ENCODE results near the gene C11orf98.

Gene C11orf98

DNA sequence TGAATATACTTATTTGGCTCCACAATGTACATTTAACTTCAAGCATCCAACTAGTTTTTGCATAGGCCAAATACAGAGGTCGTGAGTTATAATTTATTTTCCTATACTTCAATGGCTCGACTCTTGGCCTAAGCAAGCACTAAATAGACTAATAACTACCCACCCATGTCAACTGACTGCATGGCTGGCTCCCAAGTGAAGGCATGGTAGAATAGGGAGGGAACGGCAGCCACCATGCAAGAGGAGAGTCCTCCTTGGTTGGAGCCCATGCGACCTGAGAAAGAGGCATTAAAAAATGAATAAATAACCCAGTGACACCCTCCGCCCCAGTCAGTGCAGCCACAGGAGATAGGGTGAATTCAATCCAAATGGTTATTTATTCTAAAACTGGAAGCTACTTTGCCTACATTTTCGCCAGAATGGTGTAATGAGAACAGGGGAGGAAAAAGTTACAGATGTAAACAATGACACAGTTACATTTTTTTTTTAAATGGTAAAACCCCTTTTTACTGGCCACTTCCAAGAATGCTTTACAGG is 47.3 kb upstream of the C11orf98 start:
- H2AFZ ChIP-seq (ENCODE audit: low read length): no peak overlapping the region
- no peaks in the 10 kb centered on the region for H4K20me1 ChIP-seq (ENCODE audit: insufficient read depth, low read length)
- no peak overlapping the region for H3K4me3 ChIP-seq (ENCODE audit: low read length)
- H3K79me2 ChIP-seq (ENCODE audit: low read length): peaks cover 56% of the 10 kb centered on the region
- H3K4me2 ChIP-seq (ENCODE audit: low read depth, low read length): peak overlapping the region; percentile 19
- no peaks in the 10 kb centered on the region for H3K9me3 ChIP-seq (replicated peaks; ENCODE audit: insufficient read depth, low read length)
- peaks cover 71% of the 10 kb centered on the region for H3K4me1 ChIP-seq (ENCODE audit: low read length)
- no peaks in the 10 kb centered on the region for H3K27me3 ChIP-seq (replicated peaks; ENCODE audit: insufficient read depth, low read length)
- H3F3A ChIP-seq (ENCODE audit: insufficient read depth, low read length): peaks cover 71% of the 10 kb centered on the region
- H3K27ac ChIP-seq (ENCODE audit: low read length): peak overlapping the region; percentile 68; the same call in 1 of the 2 replicates
- DNase-seq: no peak
- peaks cover 15% of the 10 kb centered on the region for H3K36me3 ChIP-seq (replicated peaks; ENCODE audit: insufficient read depth, low read length)
- H3K9me2 ChIP-seq (replicated peaks; ENCODE audit: insufficient read depth, low read length): no peaks in the 10 kb centered on the region
- TF ChIP-seq, protein P1, sequence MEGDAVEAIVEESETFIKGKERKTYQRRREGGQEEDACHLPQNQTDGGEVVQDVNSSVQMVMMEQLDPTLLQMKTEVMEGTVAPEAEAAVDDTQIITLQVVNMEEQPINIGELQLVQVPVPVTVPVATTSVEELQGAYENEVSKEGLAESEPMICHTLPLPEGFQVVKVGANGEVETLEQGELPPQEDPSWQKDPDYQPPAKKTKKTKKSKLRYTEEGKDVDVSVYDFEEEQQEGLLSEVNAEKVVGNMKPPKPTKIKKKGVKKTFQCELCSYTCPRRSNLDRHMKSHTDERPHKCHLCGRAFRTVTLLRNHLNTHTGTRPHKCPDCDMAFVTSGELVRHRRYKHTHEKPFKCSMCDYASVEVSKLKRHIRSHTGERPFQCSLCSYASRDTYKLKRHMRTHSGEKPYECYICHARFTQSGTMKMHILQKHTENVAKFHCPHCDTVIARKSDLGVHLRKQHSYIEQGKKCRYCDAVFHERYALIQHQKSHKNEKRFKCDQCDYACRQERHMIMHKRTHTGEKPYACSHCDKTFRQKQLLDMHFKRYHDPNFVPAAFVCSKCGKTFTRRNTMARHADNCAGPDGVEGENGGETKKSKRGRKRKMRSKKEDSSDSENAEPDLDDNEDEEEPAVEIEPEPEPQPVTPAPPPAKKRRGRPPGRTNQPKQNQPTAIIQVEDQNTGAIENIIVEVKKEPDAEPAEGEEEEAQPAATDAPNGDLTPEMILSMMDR (IDR thresholded peaks at IDR 0.05; ENCODE audit: low read length): no peak
- TF ChIP-seq EZH2 (optimal IDR thresholded peaks at IDR 0.05; ENCODE audit: low read depth, low read length) (no peak), EZH2phosphoT487 (IDR thresholded peaks at IDR 0.05; ENCODE audit: low read length) (no peak)
- H3K9ac ChIP-seq (ENCODE audit: low read length): no peak overlapping the region

DNA sequence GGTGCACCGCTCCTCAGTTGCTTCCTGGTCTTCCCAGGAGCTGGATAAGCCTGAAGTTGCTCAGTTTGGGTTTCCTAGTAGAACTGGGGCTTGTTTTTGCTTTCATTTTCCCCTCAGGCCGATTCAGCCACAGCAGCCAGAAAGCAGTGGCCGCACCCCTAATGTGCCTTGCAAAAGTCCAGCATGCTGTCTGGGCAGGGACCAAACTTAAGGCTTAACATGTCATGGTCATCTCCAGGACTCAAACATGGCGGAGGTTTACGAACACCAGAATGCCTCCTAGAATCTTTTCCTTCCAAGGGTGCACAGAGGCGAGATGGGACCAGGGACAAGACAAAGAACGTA is 45.0 kb upstream of the C11orf98 start:
- TF ChIP-seq EZH2 (optimal IDR thresholded peaks at IDR 0.05; ENCODE audit: low read depth, low read length) (no peak), EZH2phosphoT487 (IDR thresholded peaks at IDR 0.05; ENCODE audit: low read length) (no peak)
- TF ChIP-seq, protein P1 (IDR thresholded peaks at IDR 0.05; ENCODE audit: low read length): no peak
- H3K36me3 ChIP-seq (replicated peaks; ENCODE audit: insufficient read depth, low read length): no peaks in the 10 kb centered on the region
- H3K9me2 ChIP-seq (replicated peaks; ENCODE audit: insufficient read depth, low read length): no peaks in the 10 kb centered on the region
- peaks cover 66% of the 10 kb centered on the region for H3F3A ChIP-seq (ENCODE audit: insufficient read depth, low read length)
- H3K27ac ChIP-seq (ENCODE audit: low read length): peak overlapping the region; percentile 93
- H3K9ac ChIP-seq (ENCODE audit: low read length): peak overlapping the region; percentile 93
- H3K4me2 ChIP-seq (ENCODE audit: low read depth, low read length): peak overlapping the region; percentile 96
- DNase-seq: peak; percentile 48
- no peaks in the 10 kb centered on the region for H3K27me3 ChIP-seq (replicated peaks; ENCODE audit: insufficient read depth, low read length)
- no peaks in the 10 kb centered on the region for H3K9me3 ChIP-seq (replicated peaks; ENCODE audit: insufficient read depth, low read length)
- no peaks in the 10 kb centered on the region for H4K20me1 ChIP-seq (ENCODE audit: insufficient read depth, low read length)
- peaks cover 41% of the 10 kb centered on the region for H3K79me2 ChIP-seq (ENCODE audit: low read length)
- peak overlapping the region; percentile 70 for H3K4me3 ChIP-seq (ENCODE audit: low read length)
- H2AFZ ChIP-seq (ENCODE audit: low read length): peak overlapping the region; percentile 80
- peaks cover 61% of the 10 kb centered on the region for H3K4me1 ChIP-seq (ENCODE audit: low read length)

DNA sequence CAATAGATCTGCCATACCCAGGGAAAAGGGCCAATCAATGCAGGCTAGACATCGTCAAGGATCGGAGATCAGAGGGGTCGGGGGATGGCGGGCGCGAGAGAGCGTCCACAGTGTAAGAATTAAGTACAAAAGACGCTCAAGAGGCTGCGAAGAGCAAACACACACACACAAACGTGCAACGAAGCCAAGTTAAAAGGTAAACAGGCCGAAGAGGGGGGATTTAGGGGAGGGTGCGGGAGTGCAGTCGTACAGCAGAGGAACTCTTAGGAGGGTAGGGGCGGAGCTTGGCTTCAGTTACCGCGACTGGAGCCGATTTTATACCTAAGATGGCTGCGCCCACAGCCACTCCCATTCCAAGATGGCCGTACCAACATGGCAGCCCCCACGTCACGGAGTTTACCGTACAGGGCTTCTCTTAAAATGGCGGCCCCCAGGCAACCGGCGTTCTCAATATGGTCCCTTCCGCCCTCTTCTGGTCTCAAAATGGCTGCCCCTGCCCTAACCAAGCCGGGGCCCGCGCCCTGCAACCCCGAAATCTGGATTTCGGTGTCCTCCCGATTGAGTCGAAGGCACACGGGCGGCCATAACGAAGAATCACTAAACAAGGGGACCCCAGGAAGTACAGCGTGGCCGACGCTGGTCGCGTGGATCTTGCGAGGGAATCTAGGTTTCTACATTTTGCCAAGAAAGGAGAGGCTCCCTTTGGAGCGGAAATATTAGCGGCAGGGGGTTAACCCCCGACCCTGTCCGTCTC is 44.4 kb upstream of the C11orf98 start:
- TF ChIP-seq EZH2phosphoT487 (IDR thresholded peaks at IDR 0.05; ENCODE audit: low read length) (no peak), EZH2 (optimal IDR thresholded peaks at IDR 0.05; ENCODE audit: low read depth, low read length) (no peak)
- peak overlapping the region; percentile 70 for H3K4me3 ChIP-seq (ENCODE audit: low read length)
- peak overlapping the region; percentile 80 for H2AFZ ChIP-seq (ENCODE audit: low read length)
- no peaks in the 10 kb centered on the region for H3K9me2 ChIP-seq (replicated peaks; ENCODE audit: insufficient read depth, low read length)
- H3K4me1 ChIP-seq (ENCODE audit: low read length): peaks cover 57% of the 10 kb centered on the region
- peak overlapping the region; percentile 96 for H3K4me2 ChIP-seq (ENCODE audit: low read depth, low read length)
- H3K9me3 ChIP-seq (replicated peaks; ENCODE audit: insufficient read depth, low read length): no peaks in the 10 kb centered on the region
- no peaks in the 10 kb centered on the region for H3K27me3 ChIP-seq (replicated peaks; ENCODE audit: insufficient read depth, low read length)
- peak; percentile 98 for DNase-seq
- peaks cover 41% of the 10 kb centered on the region for H3K79me2 ChIP-seq (ENCODE audit: low read length)
- no peaks in the 10 kb centered on the region for H3K36me3 ChIP-seq (replicated peaks; ENCODE audit: insufficient read depth, low read length)
- H3F3A ChIP-seq (ENCODE audit: insufficient read depth, low read length): peaks cover 61% of the 10 kb centered on the region
- H3K9ac ChIP-seq (ENCODE audit: low read length): peak overlapping the region; percentile 93
- H4K20me1 ChIP-seq (ENCODE audit: insufficient read depth, low read length): no peaks in the 10 kb centered on the region
- peak overlapping the region; percentile 93 for H3K27ac ChIP-seq (ENCODE audit: low read length)

DNA sequence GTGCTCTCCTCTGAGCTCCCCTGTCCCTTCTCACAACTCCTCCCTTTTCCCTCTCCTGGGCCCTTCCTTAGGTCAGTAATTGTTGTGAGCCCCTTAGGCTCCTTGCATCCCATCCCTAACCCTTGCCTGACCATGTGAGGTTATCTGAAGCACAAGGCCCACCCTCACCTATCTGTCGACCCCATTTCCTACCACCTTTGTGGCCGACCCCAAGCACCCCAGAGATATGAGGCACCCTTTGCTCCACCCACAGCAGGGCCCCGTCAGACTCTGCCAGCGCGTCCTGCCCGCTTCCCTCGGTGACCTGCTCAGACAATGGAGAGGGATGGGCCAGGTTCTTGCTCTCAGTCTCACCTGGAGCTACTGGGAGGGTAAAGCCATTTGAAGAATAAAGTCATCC is 43.8 kb upstream of the C11orf98 start:
- H3K36me3 ChIP-seq (replicated peaks; ENCODE audit: insufficient read depth, low read length): no peaks in the 10 kb centered on the region
- no peaks in the 10 kb centered on the region for H3K27me3 ChIP-seq (replicated peaks; ENCODE audit: insufficient read depth, low read length)
- H3K27ac ChIP-seq (ENCODE audit: low read length): peak overlapping the region; percentile 93; the same call in 1 of the 2 replicates
- no peak for DNase-seq
- H3K4me3 ChIP-seq (ENCODE audit: low read length): peak overlapping the region; percentile 70
- peaks cover 57% of the 10 kb centered on the region for H3F3A ChIP-seq (ENCODE audit: insufficient read depth, low read length)
- no peaks in the 10 kb centered on the region for H3K9me3 ChIP-seq (replicated peaks; ENCODE audit: insufficient read depth, low read length)
- TF ChIP-seq EZH2phosphoT487 (IDR thresholded peaks at IDR 0.05; ENCODE audit: low read length) (no peak), EZH2 (optimal IDR thresholded peaks at IDR 0.05; ENCODE audit: low read depth, low read length) (no peak)
- TF ChIP-seq, protein P1 (IDR thresholded peaks at IDR 0.05; ENCODE audit: low read length): no peak
- no peaks in the 10 kb centered on the region for H3K9me2 ChIP-seq (replicated peaks; ENCODE audit: insufficient read depth, low read length)
- H3K4me1 ChIP-seq (ENCODE audit: low read length): peaks cover 52% of the 10 kb centered on the region
- H3K4me2 ChIP-seq (ENCODE audit: low read depth, low read length): peak overlapping the region; percentile 96
- peaks cover 37% of the 10 kb centered on the region for H3K79me2 ChIP-seq (ENCODE audit: low read length)
- no peaks in the 10 kb centered on the region for H4K20me1 ChIP-seq (ENCODE audit: insufficient read depth, low read length)
- H3K9ac ChIP-seq (ENCODE audit: low read length): peak overlapping the region; percentile 93
- peak overlapping the region; percentile 68 for H2AFZ ChIP-seq (ENCODE audit: low read length)
